ENCODE measurements around the gene MYO5C.

Gene MYO5C

DNA sequence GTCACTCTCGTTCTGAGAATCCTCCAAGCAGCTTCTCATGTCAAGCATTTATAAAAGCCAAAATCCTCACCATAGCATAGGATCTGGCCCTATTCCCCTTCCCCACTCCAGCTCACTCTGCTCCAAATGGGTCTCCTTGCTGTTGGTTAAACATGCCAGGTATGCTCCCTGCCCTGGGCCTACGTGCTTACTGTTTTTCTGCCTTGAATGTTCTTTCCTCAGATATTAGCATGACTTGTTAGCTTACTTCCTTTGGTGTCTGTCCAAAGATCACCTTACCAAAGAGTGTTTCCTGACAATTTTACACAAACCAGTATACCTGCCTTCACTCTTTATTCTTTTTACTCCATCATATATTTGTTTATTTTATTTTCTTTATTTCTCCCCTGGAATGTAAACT, 33.1 kb upstream of the MYO5C start:
- Histone ChIP-seq H3K4me2 (ENCODE audit: low read length) (no peak overlapping the region), H2AFZ (ENCODE audit: low read depth, low read length) (no peak overlapping the region), H3K4me1 (ENCODE audit: low read length) (peaks cover 21% of the 10 kb centered on the region), H3K27ac (ENCODE audit: low read length) (no peak overlapping the region), H3K27me3 (ENCODE audit: low read depth, low read length) (no peaks in the 10 kb centered on the region), H3K36me3 (replicated peaks; ENCODE audit: low read depth, low read length) (peaks cover 44% of the 10 kb centered on the region), H3K9me3 (ENCODE audit: insufficient read depth, low read length) (no peaks in the 10 kb centered on the region), H3K79me2 (ENCODE audit: low read length) (no peaks in the 10 kb centered on the region), H3K4me3 (ENCODE audit: low read length) (no peak overlapping the region), H3K9ac (ENCODE audit: low read length) (no peak overlapping the region), H4K20me1 (ENCODE audit: insufficient read depth, low read length) (no peaks in the 10 kb centered on the region)
- TF ChIP-seq EZH2phosphoT487 (IDR thresholded peaks at IDR 0.05; ENCODE audit: low read depth), result no peak
- TF ChIP-seq, protein P1, sequence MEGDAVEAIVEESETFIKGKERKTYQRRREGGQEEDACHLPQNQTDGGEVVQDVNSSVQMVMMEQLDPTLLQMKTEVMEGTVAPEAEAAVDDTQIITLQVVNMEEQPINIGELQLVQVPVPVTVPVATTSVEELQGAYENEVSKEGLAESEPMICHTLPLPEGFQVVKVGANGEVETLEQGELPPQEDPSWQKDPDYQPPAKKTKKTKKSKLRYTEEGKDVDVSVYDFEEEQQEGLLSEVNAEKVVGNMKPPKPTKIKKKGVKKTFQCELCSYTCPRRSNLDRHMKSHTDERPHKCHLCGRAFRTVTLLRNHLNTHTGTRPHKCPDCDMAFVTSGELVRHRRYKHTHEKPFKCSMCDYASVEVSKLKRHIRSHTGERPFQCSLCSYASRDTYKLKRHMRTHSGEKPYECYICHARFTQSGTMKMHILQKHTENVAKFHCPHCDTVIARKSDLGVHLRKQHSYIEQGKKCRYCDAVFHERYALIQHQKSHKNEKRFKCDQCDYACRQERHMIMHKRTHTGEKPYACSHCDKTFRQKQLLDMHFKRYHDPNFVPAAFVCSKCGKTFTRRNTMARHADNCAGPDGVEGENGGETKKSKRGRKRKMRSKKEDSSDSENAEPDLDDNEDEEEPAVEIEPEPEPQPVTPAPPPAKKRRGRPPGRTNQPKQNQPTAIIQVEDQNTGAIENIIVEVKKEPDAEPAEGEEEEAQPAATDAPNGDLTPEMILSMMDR (IDR thresholded peaks at IDR 0.05; ENCODE audit: low read depth, low read length), result no peak

- Histone ChIP-seq H3K4me3 (ENCODE audit: low read length) (no peak overlapping the region), H3K4me1 (ENCODE audit: low read length) (peaks cover 14% of the 10 kb centered on the region), H2AFZ (ENCODE audit: low read depth, low read length) (no peak overlapping the region), H3K9ac (ENCODE audit: low read length) (no peak overlapping the region), H3K27me3 (ENCODE audit: low read depth, low read length) (no peaks in the 10 kb centered on the region), H3K79me2 (ENCODE audit: low read length) (no peaks in the 10 kb centered on the region), H3K4me2 (ENCODE audit: low read length) (no peak overlapping the region), H4K20me1 (ENCODE audit: insufficient read depth, low read length) (no peaks in the 10 kb centered on the region), H3K9me3 (ENCODE audit: insufficient read depth, low read length) (no peaks in the 10 kb centered on the region), H3K36me3 (replicated peaks; ENCODE audit: low read depth, low read length) (peaks cover 50% of the 10 kb centered on the region), H3K27ac (ENCODE audit: low read length) (no peak overlapping the region)
- TF ChIP-seq EZH2phosphoT487 (IDR thresholded peaks at IDR 0.05; ENCODE audit: low read depth), result no peak
- TF ChIP-seq, protein P1 (IDR thresholded peaks at IDR 0.05; ENCODE audit: low read depth, low read length), result no peak
Measured at GRCh38 chr15:52326756-52327155, 31.2 kb upstream of the MYO5C start.

- H3K9me3 ChIP-seq (ENCODE audit: insufficient read depth, low read length), result no peaks in the 10 kb centered on the region
Measured at GRCh38 chr15:52324109-52324508, 28.5 kb upstream of the MYO5C start.

DNA sequence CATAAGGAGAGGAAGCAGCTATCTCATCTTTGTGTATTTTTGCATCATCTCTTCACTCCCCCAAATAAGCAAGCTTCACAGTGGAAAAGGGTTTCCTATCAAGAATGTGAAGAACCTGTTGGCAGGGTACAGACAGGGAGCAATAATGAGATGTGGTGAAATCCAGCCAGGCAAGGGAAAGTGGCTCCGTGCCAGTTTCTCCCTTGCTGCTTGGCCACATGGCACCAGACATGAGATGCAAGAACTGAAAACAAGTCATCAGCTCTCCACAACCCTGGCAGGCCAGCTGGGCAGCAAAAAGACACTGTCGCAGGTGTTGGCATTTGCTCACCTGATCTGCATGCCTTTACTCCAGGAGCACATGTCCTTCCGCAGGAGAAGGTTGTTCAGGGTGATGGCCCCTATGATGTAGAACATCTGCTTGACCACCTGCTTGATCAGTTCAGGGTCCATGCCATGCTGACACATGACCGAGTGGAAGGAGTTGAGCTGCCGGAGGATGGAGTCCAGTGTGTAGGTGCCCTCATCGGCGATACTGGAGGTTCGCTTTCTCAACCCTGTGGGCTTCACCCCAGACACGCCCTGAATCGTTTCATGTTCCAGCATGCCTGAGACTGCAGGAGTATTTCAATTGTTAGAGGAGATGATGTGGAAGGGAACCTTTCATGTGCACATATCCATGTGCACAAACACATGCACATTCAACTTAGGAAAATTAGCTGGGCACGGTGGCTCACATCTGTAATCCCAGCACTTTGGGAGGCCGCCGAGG, 23.3 kb upstream of the MYO5C start:
- Histone ChIP-seq H3K27me3 (ENCODE audit: low read depth, low read length) (no peaks in the 10 kb centered on the region), H3K79me2 (ENCODE audit: low read length) (no peaks in the 10 kb centered on the region), H3K27ac (ENCODE audit: low read length) (no peak overlapping the region), H3K4me2 (ENCODE audit: low read length) (no peak overlapping the region), H3K9me3 (ENCODE audit: insufficient read depth, low read length) (no peaks in the 10 kb centered on the region), H3K4me1 (ENCODE audit: low read length) (no peaks in the 10 kb centered on the region), H4K20me1 (ENCODE audit: insufficient read depth, low read length) (no peaks in the 10 kb centered on the region), H3K4me3 (ENCODE audit: low read length) (no peak overlapping the region), H3K36me3 (replicated peaks; ENCODE audit: low read depth, low read length) (peaks cover 47% of the 10 kb centered on the region), H2AFZ (ENCODE audit: low read depth, low read length) (no peak overlapping the region), H3K9ac (ENCODE audit: low read length) (no peak overlapping the region)
- TF ChIP-seq EZH2phosphoT487 (IDR thresholded peaks at IDR 0.05; ENCODE audit: low read depth), result no peak
- TF ChIP-seq, protein P1 (IDR thresholded peaks at IDR 0.05; ENCODE audit: low read depth, low read length), result no peak

More at GRCh38 chr15:52324109-52324508, 28.5 kb upstream of the MYO5C start:
- Histone ChIP-seq H3K27ac (ENCODE audit: low read length) (no peak overlapping the region), H3K4me1 (ENCODE audit: low read length) (no peaks in the 10 kb centered on the region), H4K20me1 (ENCODE audit: insufficient read depth, low read length) (no peaks in the 10 kb centered on the region), H3K36me3 (replicated peaks; ENCODE audit: low read depth, low read length) (peaks cover 50% of the 10 kb centered on the region), H3K4me3 (ENCODE audit: low read length) (no peak overlapping the region), H3K27me3 (ENCODE audit: low read depth, low read length) (no peaks in the 10 kb centered on the region), H3K4me2 (ENCODE audit: low read length) (no peak overlapping the region), H2AFZ (ENCODE audit: low read depth, low read length) (no peak overlapping the region), H3K9ac (ENCODE audit: low read length) (no peak overlapping the region), H3K79me2 (ENCODE audit: low read length) (no peaks in the 10 kb centered on the region)
- TF ChIP-seq, protein P1 (IDR thresholded peaks at IDR 0.05; ENCODE audit: low read depth, low read length), result no peak
- TF ChIP-seq EZH2phosphoT487 (IDR thresholded peaks at IDR 0.05; ENCODE audit: low read depth), result no peak

Data from OCI-LY3 (cell line).